ENCODE results near the gene SAYSD1.

Gene SAYSD1

DNA sequence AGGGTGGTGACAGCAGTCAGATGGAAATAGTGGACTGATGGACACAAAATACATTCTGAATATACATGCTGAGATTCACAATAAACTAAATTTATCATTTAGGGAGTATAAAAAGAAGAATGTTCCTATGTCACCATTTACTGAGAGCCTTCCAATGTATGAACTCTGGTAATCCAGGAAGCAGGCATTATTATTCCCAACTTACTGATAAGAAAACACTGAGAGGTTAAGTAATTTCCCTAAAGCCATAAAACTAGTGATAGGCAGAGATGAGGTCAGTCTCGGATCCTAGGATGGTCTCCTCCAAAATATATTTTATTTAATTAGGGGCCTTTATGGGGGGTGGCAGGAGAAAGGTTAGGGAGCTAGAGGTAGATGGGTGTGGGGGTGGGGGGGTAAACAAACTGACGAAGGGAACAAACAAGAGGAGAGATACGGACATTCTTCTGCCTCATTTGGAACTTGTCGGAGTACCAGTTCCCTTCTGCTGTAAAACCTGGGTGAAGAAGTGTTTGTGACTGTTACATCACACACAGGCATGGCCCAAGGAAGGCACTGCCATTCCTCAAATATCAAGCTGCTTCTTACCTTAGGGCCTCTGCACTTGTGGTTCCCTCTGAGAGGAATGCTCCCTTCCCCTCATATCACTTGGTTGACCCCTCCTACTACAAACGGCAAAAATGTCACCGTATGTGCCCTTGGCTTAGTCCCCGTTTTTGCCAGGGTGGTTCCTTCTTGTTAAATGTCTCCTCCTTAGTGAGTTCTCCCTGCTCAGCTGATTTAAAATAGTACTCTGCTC lies 6.7 kb downstream of the SAYSD1 start:
- Histone ChIP-seq H3K27ac (ENCODE audit: low read depth, low read length) (no peak overlapping the region), H3K18ac (ENCODE audit: low read length) (no peak overlapping the region), H2AFZ (ENCODE audit: insufficient read depth, low read length, poor library complexity) (no peak overlapping the region), H3K23ac (ENCODE audit: low read length) (no peak overlapping the region), H3K4me3 (ENCODE audit: low read depth, low read length) (no peak overlapping the region), H3K4me1 (ENCODE audit: control insufficient read depth in 1 of 2, insufficient read depth in 2 of 2, low read length in 2 of 2) (no peaks in the 10 kb centered on the region), H3K9me3 (ENCODE audit: insufficient read depth, low read depth, low read length) (no peaks in the 10 kb centered on the region), H3K4ac (ENCODE audit: low read depth, low read length) (no peak overlapping the region), H3K79me2 (ENCODE audit: control insufficient read depth, insufficient read depth, low read length, poor library complexity) (no peaks in the 10 kb centered on the region), H3K36me3 (ENCODE audit: control insufficient read depth in 1 of 2, insufficient read depth in 2 of 2, low read length in 2 of 2) (peaks cover 0 to 2% of the 10 kb centered on the region in 2 experiments), H2BK5ac (ENCODE audit: low read depth, low read length, poor library complexity) (no peak overlapping the region), H3K79me1 (ENCODE audit: low read length) (no peaks in the 10 kb centered on the region), H2BK12ac (ENCODE audit: low read length) (no peak overlapping the region), H4K12ac (ENCODE audit: low read depth, low read length) (no peak overlapping the region), H3K27me3 (ENCODE audit: insufficient read depth, low read length) (no peaks in the 10 kb centered on the region), H3K14ac (ENCODE audit: low read length) (no peak overlapping the region), H4K8ac (ENCODE audit: low read depth, low read length) (no peak overlapping the region), H3K4me2 (ENCODE audit: low read length) (no peak overlapping the region), H2BK120ac (ENCODE audit: insufficient read depth, low read length, poor library complexity) (no peak overlapping the region), H3K9ac (ENCODE audit: low read length) (no peak overlapping the region), H4K91ac (ENCODE audit: low read depth, low read length) (no peak overlapping the region), H2AK5ac (ENCODE audit: low read length) (no peak overlapping the region)
- DNase-seq: peak in 1 of 2 donors; percentile 35
- no CpG with 5 or more reads among the region's 7 CpGs for WGBS (ENCODE audit: extremely low coverage, insufficient coverage, insufficient read length)

- no peak overlapping the region for H3K14ac ChIP-seq (ENCODE audit: low read length)
- no peaks in the 10 kb centered on the region for H3K79me2 ChIP-seq (ENCODE audit: control insufficient read depth, insufficient read depth, low read length, poor library complexity)
- H3K23ac ChIP-seq (ENCODE audit: low read length): no peak overlapping the region
- H3K4me1 ChIP-seq (ENCODE audit: control insufficient read depth in 1 of 2, insufficient read depth in 2 of 2, low read length in 2 of 2): no peaks in the 10 kb centered on the region
- no peak overlapping the region for H2AK5ac ChIP-seq (ENCODE audit: low read length)
- no peak overlapping the region for H3K18ac ChIP-seq (ENCODE audit: low read length)
- no peaks in the 10 kb centered on the region for H3K27me3 ChIP-seq (ENCODE audit: insufficient read depth, low read length)
- H3K27ac ChIP-seq (ENCODE audit: low read depth, low read length): no peak overlapping the region
- no peak overlapping the region for H2BK5ac ChIP-seq (ENCODE audit: low read depth, low read length, poor library complexity)
- DNase-seq: peak in 1 of 2 donors; percentile 25
- H4K12ac ChIP-seq (ENCODE audit: low read depth, low read length): no peak overlapping the region
- no peak overlapping the region for H2BK12ac ChIP-seq (ENCODE audit: low read length)
- no peak overlapping the region for H3K4me2 ChIP-seq (ENCODE audit: low read length)
- H3K9me3 ChIP-seq (ENCODE audit: insufficient read depth, low read depth, low read length): no peaks in the 10 kb centered on the region
- H3K4ac ChIP-seq (ENCODE audit: low read depth, low read length): no peak overlapping the region
- no peak overlapping the region for H4K8ac ChIP-seq (ENCODE audit: low read depth, low read length)
- no peak overlapping the region for H2AFZ ChIP-seq (ENCODE audit: insufficient read depth, low read length, poor library complexity)
- no peak overlapping the region for H3K4me3 ChIP-seq (ENCODE audit: low read depth, low read length)
- WGBS (ENCODE audit: extremely low coverage, insufficient coverage, insufficient read length): no CpG with 5 or more reads among the region's 2 CpGs
- no peak overlapping the region for H2BK120ac ChIP-seq (ENCODE audit: insufficient read depth, low read length, poor library complexity)
- H4K91ac ChIP-seq (ENCODE audit: low read depth, low read length): no peak overlapping the region
- H3K79me1 ChIP-seq (ENCODE audit: low read length): no peaks in the 10 kb centered on the region
- peaks cover 0 to 2% of the 10 kb centered on the region in 2 experiments for H3K36me3 ChIP-seq (ENCODE audit: control insufficient read depth in 1 of 2, insufficient read depth in 2 of 2, low read length in 2 of 2)
- H3K9ac ChIP-seq (ENCODE audit: low read length): no peak overlapping the region
Measured at GRCh38 chr6:39107641-39108040, 7.3 kb downstream of the SAYSD1 start.

DNA sequence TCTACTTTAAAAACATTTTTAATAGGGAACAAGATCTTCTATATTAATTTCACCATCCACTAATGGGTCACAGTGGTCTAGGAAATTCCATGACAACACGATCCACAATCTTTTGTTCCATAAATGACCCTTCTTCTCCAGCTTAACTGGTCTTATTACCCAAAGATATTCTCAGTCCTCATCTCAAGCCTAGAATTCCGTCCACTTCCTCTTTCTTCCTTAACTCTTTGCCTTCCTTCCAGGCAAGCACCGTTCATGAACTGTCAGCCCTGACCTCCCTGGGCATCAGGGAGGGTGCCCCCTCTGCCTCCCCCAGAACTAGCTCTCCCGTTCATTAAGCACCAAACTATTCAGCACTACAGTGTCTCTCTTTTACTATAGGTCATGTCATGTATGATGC lies 8.0 kb downstream of the SAYSD1 start:
- no peaks in the 10 kb centered on the region for H3K79me1 ChIP-seq (ENCODE audit: low read length)
- no peak overlapping the region for H2AFZ ChIP-seq (ENCODE audit: insufficient read depth, low read length, poor library complexity)
- peaks cover 0 to 2% of the 10 kb centered on the region in 2 experiments for H3K36me3 ChIP-seq (ENCODE audit: control insufficient read depth in 1 of 2, insufficient read depth in 2 of 2, low read length in 2 of 2)
- H2BK5ac ChIP-seq (ENCODE audit: low read depth, low read length, poor library complexity): no peak overlapping the region
- H2AK5ac ChIP-seq (ENCODE audit: low read length): no peak overlapping the region
- H3K9me3 ChIP-seq (ENCODE audit: insufficient read depth, low read depth, low read length): no peaks in the 10 kb centered on the region
- no CpG with 5 or more reads among the region's 4 CpGs for WGBS (ENCODE audit: extremely low coverage, insufficient coverage, insufficient read length)
- no peak overlapping the region for H3K23ac ChIP-seq (ENCODE audit: low read length)
- H2BK120ac ChIP-seq (ENCODE audit: insufficient read depth, low read length, poor library complexity): no peak overlapping the region
- no peak overlapping the region for H4K91ac ChIP-seq (ENCODE audit: low read depth, low read length)
- H3K79me2 ChIP-seq (ENCODE audit: control insufficient read depth, insufficient read depth, low read length, poor library complexity): no peaks in the 10 kb centered on the region
- H2BK12ac ChIP-seq (ENCODE audit: low read length): no peak overlapping the region
- no peak overlapping the region for H3K18ac ChIP-seq (ENCODE audit: low read length)
- no peaks in the 10 kb centered on the region for H3K27me3 ChIP-seq (ENCODE audit: insufficient read depth, low read length)
- H3K4me1 ChIP-seq (ENCODE audit: control insufficient read depth in 1 of 2, insufficient read depth in 2 of 2, low read length in 2 of 2): no peaks in the 10 kb centered on the region
- H3K4me2 ChIP-seq (ENCODE audit: low read length): no peak overlapping the region
- H3K9ac ChIP-seq (ENCODE audit: low read length): no peak overlapping the region
- no peak for DNase-seq
- no peak overlapping the region for H3K14ac ChIP-seq (ENCODE audit: low read length)
- H4K12ac ChIP-seq (ENCODE audit: low read depth, low read length): no peak overlapping the region
- no peak overlapping the region for H3K4me3 ChIP-seq (ENCODE audit: low read depth, low read length)
- no peak overlapping the region for H4K8ac ChIP-seq (ENCODE audit: low read depth, low read length)
- no peak overlapping the region for H3K4ac ChIP-seq (ENCODE audit: low read depth, low read length)
- H3K27ac ChIP-seq (ENCODE audit: low read depth, low read length): no peak overlapping the region

DNA sequence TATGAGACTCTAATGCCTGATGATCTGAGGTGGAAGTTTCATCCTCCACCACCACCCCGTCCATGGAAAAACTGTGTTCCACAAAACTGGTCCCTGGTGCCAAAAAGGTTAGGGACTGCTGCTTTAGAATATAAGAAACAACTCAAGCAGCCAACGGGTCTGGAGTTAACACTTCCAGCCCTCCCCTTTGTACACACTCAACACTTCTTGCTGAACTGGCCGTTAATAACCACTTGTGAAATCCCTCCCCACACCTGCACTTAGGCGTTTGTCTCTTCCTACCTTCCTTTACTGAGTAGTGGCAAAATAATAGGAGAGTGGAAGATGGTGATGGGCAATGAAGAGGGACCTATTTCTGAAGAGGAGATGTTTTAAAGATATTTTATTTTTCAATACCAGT lies 10.5 kb downstream of the SAYSD1 start:
- Histone ChIP-seq H3K14ac (ENCODE audit: low read length) (no peak overlapping the region), H2BK12ac (ENCODE audit: low read length) (no peak overlapping the region), H4K91ac (ENCODE audit: low read depth, low read length) (no peak overlapping the region), H3K23ac (ENCODE audit: low read length) (no peak overlapping the region), H3K18ac (ENCODE audit: low read length) (no peak overlapping the region), H3K9me3 (ENCODE audit: insufficient read depth, low read depth, low read length) (no peaks in the 10 kb centered on the region), H2AFZ (ENCODE audit: insufficient read depth, low read length, poor library complexity) (no peak overlapping the region), H3K27ac (ENCODE audit: low read depth, low read length) (no peak overlapping the region), H3K36me3 (ENCODE audit: control insufficient read depth in 1 of 2, insufficient read depth in 2 of 2, low read length in 2 of 2) (peaks cover 0 to 2% of the 10 kb centered on the region in 2 experiments), H3K79me2 (ENCODE audit: control insufficient read depth, insufficient read depth, low read length, poor library complexity) (no peaks in the 10 kb centered on the region), H2BK120ac (ENCODE audit: insufficient read depth, low read length, poor library complexity) (no peak overlapping the region), H4K12ac (ENCODE audit: low read depth, low read length) (no peak overlapping the region), H3K4me3 (ENCODE audit: low read depth, low read length) (no peak overlapping the region), H4K8ac (ENCODE audit: low read depth, low read length) (no peak overlapping the region), H2AK5ac (ENCODE audit: low read length) (no peak overlapping the region), H3K9ac (ENCODE audit: low read length) (no peak overlapping the region), H2BK5ac (ENCODE audit: low read depth, low read length, poor library complexity) (no peak overlapping the region), H3K79me1 (ENCODE audit: low read length) (no peaks in the 10 kb centered on the region), H3K4me1 (ENCODE audit: control insufficient read depth in 1 of 2, insufficient read depth in 2 of 2, low read length in 2 of 2) (no peaks in the 10 kb centered on the region), H3K4me2 (ENCODE audit: low read length) (no peak overlapping the region), H3K4ac (ENCODE audit: low read depth, low read length) (no peak overlapping the region), H3K27me3 (ENCODE audit: insufficient read depth, low read length) (no peaks in the 10 kb centered on the region)
- DNase-seq: no peak
- no CpG with 5 or more reads among the region's 4 CpGs for WGBS (ENCODE audit: extremely low coverage, insufficient coverage, insufficient read length)

All from trophoblast cell (in vitro differentiated cells and primary cell).